ENCODE measurements around the gene ACE.
A peak's percentile ranks its signal among the peaks of the same experiment; 100 is the strongest.

Gene ACE

GRCh38 chr17:63475491-63476412 lies 1.1 kb upstream of the ACE start:
- DNase-seq = no peak

GRCh38 chr17:63476459-63476853 lies 405 bp upstream of the ACE start:
- DNase-seq = no peak

GRCh38 chr17:63477480-63478440 lies 899 bp downstream of the ACE start:
- DNase-seq = no peak

GRCh38 chr17:63478814-63479494 lies 2.1 kb downstream of the ACE start:
- peak; percentile 47 for DNase-seq

GRCh38 chr17:63479495-63480184 lies 2.8 kb downstream of the ACE start:
- DNase-seq = no peak

GRCh38 chr17:63480192-63480784 lies 3.4 kb downstream of the ACE start:
- DNase-seq = no peak

- DNase-seq = no peak
These were observed 4.1 kb downstream of the ACE start for GRCh38 chr17:63480826-63481487.

- no peak for DNase-seq
These were observed 4.6 kb downstream of the ACE start for GRCh38 chr17:63481488-63481870.

GRCh38 chr17:63482509-63482908 lies 5.6 kb downstream of the ACE start:
- DNase-seq = no peak

- DNase-seq = no peak
These were observed 6.2 kb downstream of the ACE start for GRCh38 chr17:63483038-63483437.

- no peak for DNase-seq
These were observed 7.1 kb downstream of the ACE start for GRCh38 chr17:63483655-63484575.

GRCh38 chr17:63486317-63487013 lies 9.6 kb downstream of the ACE start:
- DNase-seq = no peak

- DNase-seq = no peak
These were observed 10.1 kb downstream of the ACE start for GRCh38 chr17:63487014-63487339.

- DNase-seq = no peak
These were observed 12.0 kb downstream of the ACE start for GRCh38 chr17:63488851-63489250.

- no peak for DNase-seq
These were observed 12.4 kb downstream of the ACE start for GRCh38 chr17:63489291-63489690.

GRCh38 chr17:63490329-63490728 lies 13.5 kb downstream of the ACE start:
- DNase-seq = no peak

- no peak for DNase-seq
These were observed 14.1 kb downstream of the ACE start for GRCh38 chr17:63490858-63491400.

- no peak for DNase-seq
These were observed 14.6 kb downstream of the ACE start for GRCh38 chr17:63491413-63491812.

GRCh38 chr17:63491977-63492618 lies 15.2 kb downstream of the ACE start:
- DNase-seq = no peak
